Measurements from ENCODE around the gene NSA2.
"Not testable (repeated sequence)": the region's sequence is repeated elsewhere in the genome, so short reads cannot be mapped to it uniquely, and the experiment has no call there.

The NSA2 gene

DNA sequence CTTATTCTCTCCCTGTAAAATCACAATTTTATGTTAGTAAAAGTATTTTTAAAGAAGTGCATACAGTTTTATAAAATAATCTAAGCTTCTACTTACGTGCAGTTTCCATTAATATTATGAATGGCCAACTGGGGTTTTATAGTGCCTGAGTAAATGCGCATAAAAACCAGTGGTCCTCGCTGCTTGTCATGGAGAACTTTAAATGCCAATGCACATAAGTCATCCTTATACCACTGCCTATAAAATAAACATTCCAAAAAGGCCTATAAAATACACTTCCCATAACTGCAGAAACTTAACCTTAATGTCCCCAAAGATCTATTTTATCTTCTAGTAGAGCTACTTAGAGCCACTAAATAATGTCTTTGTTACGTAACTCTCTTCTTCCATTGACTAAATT is 28.6 kb upstream of the NSA2 start:
- no peak for DNase-seq (ENCODE audit: extremely low read depth, insufficient read length)
- no peaks in the 10 kb centered on the region for H3K27me3 ChIP-seq (replicated peaks; ENCODE audit: control insufficient read depth, insufficient read depth, low read length)
- no peak overlapping the region for H3K4me3 ChIP-seq (replicated peaks; ENCODE audit: low read depth, low read length)
- TF ChIP-seq, protein P1, sequence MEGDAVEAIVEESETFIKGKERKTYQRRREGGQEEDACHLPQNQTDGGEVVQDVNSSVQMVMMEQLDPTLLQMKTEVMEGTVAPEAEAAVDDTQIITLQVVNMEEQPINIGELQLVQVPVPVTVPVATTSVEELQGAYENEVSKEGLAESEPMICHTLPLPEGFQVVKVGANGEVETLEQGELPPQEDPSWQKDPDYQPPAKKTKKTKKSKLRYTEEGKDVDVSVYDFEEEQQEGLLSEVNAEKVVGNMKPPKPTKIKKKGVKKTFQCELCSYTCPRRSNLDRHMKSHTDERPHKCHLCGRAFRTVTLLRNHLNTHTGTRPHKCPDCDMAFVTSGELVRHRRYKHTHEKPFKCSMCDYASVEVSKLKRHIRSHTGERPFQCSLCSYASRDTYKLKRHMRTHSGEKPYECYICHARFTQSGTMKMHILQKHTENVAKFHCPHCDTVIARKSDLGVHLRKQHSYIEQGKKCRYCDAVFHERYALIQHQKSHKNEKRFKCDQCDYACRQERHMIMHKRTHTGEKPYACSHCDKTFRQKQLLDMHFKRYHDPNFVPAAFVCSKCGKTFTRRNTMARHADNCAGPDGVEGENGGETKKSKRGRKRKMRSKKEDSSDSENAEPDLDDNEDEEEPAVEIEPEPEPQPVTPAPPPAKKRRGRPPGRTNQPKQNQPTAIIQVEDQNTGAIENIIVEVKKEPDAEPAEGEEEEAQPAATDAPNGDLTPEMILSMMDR (IDR thresholded peaks at IDR 0.05; ENCODE audit: insufficient read depth, low read length, poor library complexity, severe bottlenecking): no peak
- peaks cover 1% of the 10 kb centered on the region for H3K36me3 ChIP-seq (ENCODE audit: control insufficient read depth, insufficient read depth, low read length)

DNA sequence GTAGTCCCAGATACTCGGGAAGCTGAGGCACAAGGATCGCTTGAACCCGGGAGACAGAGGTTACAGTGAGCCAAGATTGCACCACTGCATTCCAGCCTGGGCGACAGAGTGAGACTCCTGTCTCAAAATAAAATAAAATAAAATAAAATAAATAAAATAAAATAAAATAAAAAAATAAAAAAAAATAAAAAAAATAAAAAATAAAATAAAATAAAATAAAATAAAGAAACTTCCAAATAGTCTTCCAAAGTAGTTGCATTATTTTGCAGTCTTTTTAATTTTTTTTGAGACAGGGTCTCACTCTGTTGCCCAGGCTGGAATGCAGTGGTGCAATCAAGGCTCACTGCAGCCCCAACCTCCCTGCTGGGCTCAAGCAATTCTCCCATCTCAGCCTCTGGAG is 18.3 kb upstream of the NSA2 start:
- not testable (repeated sequence) for DNase-seq (ENCODE audit: extremely low read depth, insufficient read length); H3K27me3 ChIP-seq (replicated peaks; ENCODE audit: control insufficient read depth, insufficient read depth, low read length); H3K36me3 ChIP-seq (ENCODE audit: control insufficient read depth, insufficient read depth, low read length); H3K4me3 ChIP-seq (replicated peaks; ENCODE audit: low read depth, low read length)

DNA sequence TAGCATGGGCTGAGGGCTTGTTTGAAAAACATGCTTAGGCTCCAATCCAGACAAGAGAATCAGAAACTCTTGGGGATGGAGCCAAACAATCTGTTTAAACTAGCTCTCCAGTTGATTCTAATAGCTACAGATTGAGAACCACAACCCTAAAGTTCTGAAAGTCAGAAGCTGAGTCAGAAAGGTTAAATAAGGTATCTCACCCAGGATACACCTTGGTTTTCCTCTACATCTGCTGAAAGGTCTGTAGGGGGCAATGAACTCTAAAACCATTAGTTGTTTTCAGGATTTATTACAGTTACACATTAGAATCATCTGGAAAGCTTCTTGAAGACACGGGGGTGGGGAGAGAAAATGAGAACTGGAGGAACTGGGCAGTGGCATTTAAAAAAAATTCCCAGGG is 5.8 kb upstream of the NSA2 start:
- H3K4me3 ChIP-seq (replicated peaks; ENCODE audit: low read depth, low read length): no peak overlapping the region
- H3K27me3 ChIP-seq (replicated peaks; ENCODE audit: control insufficient read depth, insufficient read depth, low read length): no peaks in the 10 kb centered on the region
- DNase-seq (ENCODE audit: extremely low read depth, insufficient read length): no peak
- TF ChIP-seq, protein P1 (IDR thresholded peaks at IDR 0.05; ENCODE audit: insufficient read depth, low read length, poor library complexity, severe bottlenecking): no peak
- H3K36me3 ChIP-seq (ENCODE audit: control insufficient read depth, insufficient read depth, low read length): peaks cover 5% of the 10 kb centered on the region

DNA sequence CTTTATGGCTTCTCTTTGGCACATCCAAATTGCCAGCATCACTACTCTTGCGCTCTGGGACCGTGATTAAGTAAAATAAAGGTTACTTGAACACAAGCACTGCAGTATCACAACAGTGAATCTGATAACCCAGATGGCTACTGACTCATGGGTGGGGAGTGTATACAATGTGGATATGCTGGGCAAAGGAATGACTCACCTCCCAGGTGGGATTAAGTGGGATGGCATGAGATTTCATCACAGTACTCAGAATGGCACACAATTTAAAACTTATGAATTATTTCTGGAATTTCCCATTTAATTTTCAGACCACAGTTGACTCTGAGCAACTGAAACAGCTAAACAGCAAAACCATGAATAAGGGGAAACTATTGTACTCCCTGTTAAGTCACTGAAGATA is 4.5 kb upstream of the NSA2 start:
- TF ChIP-seq, protein P1 (IDR thresholded peaks at IDR 0.05; ENCODE audit: insufficient read depth, low read length, poor library complexity, severe bottlenecking): no peak
- no peaks in the 10 kb centered on the region for H3K27me3 ChIP-seq (replicated peaks; ENCODE audit: control insufficient read depth, insufficient read depth, low read length)
- peaks cover 5% of the 10 kb centered on the region for H3K36me3 ChIP-seq (ENCODE audit: control insufficient read depth, insufficient read depth, low read length)
- no peak overlapping the region for H3K4me3 ChIP-seq (replicated peaks; ENCODE audit: low read depth, low read length)
- DNase-seq (ENCODE audit: extremely low read depth, insufficient read length): no peak

DNA sequence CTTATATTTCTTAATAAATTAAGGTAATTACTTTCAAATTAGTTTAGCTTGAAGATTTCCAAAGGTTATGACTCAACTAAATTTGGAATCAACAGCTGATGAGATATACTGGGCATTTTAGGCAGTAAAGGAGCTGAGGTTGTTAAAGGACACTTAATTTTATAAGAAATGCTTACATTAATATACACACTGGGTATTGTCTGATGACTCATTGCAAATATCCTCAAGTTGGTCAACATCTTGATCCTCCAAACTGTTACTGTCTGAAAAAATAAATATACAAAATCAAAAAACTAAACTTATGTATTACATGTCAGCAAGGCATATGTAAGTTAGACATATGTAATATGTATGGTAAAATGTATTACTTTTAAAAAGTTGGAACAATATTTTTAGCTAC is 3.5 kb upstream of the NSA2 start:
- H3K4me3 ChIP-seq (replicated peaks; ENCODE audit: low read depth, low read length): no peak overlapping the region
- DNase-seq (ENCODE audit: extremely low read depth, insufficient read length): no peak
- peaks cover 2% of the 10 kb centered on the region for H3K36me3 ChIP-seq (ENCODE audit: control insufficient read depth, insufficient read depth, low read length)
- H3K27me3 ChIP-seq (replicated peaks; ENCODE audit: control insufficient read depth, insufficient read depth, low read length): no peaks in the 10 kb centered on the region
- TF ChIP-seq, protein P1 (IDR thresholded peaks at IDR 0.05; ENCODE audit: insufficient read depth, low read length, poor library complexity, severe bottlenecking): no peak

DNA sequence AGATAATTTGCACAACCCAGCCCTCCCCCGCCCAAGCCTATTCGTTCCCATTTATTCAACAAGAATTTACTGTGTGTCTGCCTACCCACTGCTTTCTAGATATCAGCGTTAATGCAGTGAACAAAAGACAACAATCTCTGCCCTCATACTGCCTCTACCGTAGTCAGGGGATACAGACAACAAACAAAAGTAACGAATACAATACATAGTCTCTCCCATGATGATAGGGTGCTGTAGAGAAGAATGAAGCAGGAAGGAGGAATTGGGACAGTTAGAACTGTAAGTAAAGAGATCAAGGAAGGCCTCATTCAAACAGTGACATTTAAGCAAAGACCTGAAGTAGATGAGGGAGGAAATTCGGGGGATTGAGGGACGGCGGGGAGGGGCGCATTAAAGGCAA is 1.8 kb upstream of the NSA2 start:
- DNase-seq (ENCODE audit: extremely low read depth, insufficient read length): no peak
- H3K36me3 ChIP-seq (ENCODE audit: control insufficient read depth, insufficient read depth, low read length): peaks cover 2% of the 10 kb centered on the region
- TF ChIP-seq, protein P1 (IDR thresholded peaks at IDR 0.05; ENCODE audit: insufficient read depth, low read length, poor library complexity, severe bottlenecking): no peak
- H3K27me3 ChIP-seq (replicated peaks; ENCODE audit: control insufficient read depth, insufficient read depth, low read length): no peaks in the 10 kb centered on the region
- H3K4me3 ChIP-seq (replicated peaks; ENCODE audit: low read depth, low read length): no peak overlapping the region
